ENCODE data around the gene CCDC97. TPM values are rescaled to one million over a fixed set of nuclear protein-coding genes. Genes with fewer than 3 reads are reported as not detected.

Gene CCDC97
- total RNA-seq, 1 experiment from 2014 or later: 39.4 TPM

DNA sequence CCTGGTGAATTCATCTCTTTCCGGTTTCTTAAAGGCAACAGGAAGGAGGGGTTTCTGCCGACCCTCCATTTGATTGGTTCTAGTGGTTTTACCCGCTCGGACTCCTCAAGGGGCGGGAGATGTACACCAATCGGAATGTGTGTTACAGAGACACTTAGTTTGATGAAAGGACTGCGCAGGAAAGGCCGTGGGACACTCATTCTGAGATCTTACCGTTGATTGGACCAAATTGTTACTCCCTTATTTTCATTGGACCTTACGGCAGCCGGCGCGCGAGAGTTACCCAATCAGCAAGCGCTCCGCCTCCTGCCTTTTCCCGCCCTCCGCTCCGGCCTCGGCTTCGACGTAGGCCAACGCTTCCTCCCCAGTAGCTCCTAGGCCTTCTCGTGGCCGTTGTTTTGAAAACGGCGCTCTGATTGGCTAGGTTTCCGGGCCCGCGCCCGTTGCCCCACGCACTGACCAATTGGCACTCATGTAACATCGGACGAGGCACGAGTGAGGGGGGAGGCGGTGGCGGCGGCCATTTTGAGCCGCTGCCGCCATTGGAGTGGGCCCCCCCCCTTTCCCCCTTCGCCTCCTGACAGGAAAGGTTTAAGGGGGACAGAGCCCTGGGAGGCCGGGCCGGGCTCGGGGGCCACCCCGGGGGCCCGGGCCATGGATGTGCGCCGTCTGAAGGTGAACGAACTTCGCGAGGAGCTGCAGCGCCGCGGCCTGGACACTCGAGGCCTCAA is 46.0 kb upstream of the CCDC97 start, which contains the start of gene HNRNPUL1:
HNRNPUL1 (plus strand) TSS at position 523 of the 731 bp plus-strand sequence; CDS start at position 655, 132 bp downstream.
- Histone ChIP-seq H3K9me3 (ENCODE audit: control insufficient read depth, low read depth, low read length) (no peaks in the 10 kb centered on the region), H2BK20ac (ENCODE audit: low read depth, low read length, poor library complexity, severe bottlenecking) (no peak within 1 kb of the TSS), H2BK12ac (ENCODE audit: insufficient read length, low read depth, low read length) (peak within 1 kb of the TSS; percentile 42), H3K56ac (ENCODE audit: insufficient read length, low read depth, low read length) (peak within 1 kb of the TSS; percentile 89), H4K20me1 (ENCODE audit: control insufficient read depth, insufficient read depth, insufficient read length) (no peaks in the 10 kb centered on the region), H4K8ac (replicated peaks; ENCODE audit: insufficient read length, low read depth, low read length) (no peak within 1 kb of the TSS), H3K14ac (ENCODE audit: insufficient read depth, low read length) (peak within 1 kb of the TSS; percentile 99), H2BK15ac (ENCODE audit: low read depth, low read length) (no peak within 1 kb of the TSS; the same call in 1 of the 2 replicates), H3K79me2 (ENCODE audit: insufficient read depth, low read length) (peaks cover 28% of the 10 kb centered on the region), H3K23me2 (ENCODE audit: insufficient read length, low read depth, low read length, poor library complexity, severe bottlenecking) (peaks cover 18% of the 10 kb centered on the region), H2AFZ (ENCODE audit: low read length) (no peak within 1 kb of the TSS), H2AK5ac (ENCODE audit: insufficient read length, low read length) (no peak within 1 kb of the TSS), H3K23ac (ENCODE audit: insufficient read length, low read depth, low read length) (no peak within 1 kb of the TSS), H2BK120ac (ENCODE audit: low read depth, low read length, poor library complexity, severe bottlenecking) (peak within 1 kb of the TSS; percentile 83), H4K91ac (ENCODE audit: insufficient read length, low read depth, low read length) (peak within 1 kb of the TSS; percentile 100), H3K4me1 (ENCODE audit: insufficient read depth, low read length) (no peaks in the 10 kb centered on the region), H3K4ac (ENCODE audit: low read depth, low read length) (peak within 1 kb of the TSS; percentile 99), H3K27me3 (ENCODE audit: insufficient read depth, low read length) (no peaks in the 10 kb centered on the region), H3K9ac (ENCODE audit: extremely low read depth, insufficient read length, low read length) (peak within 1 kb of the TSS; percentile 94), H3K27ac (ENCODE audit: insufficient read length, low read depth, low read length) (peak within 1 kb of the TSS; percentile 98), H3K4me2 (ENCODE audit: insufficient read depth, insufficient read length, low read length) (peak within 1 kb of the TSS; percentile 95), H2BK5ac (ENCODE audit: insufficient read length, low read length) (peak within 1 kb of the TSS; percentile 92), H3T11ph (ENCODE audit: low read length) (peak within 1 kb of the TSS; percentile 78), H3K79me1 (ENCODE audit: insufficient read depth, low read depth, low read length, poor library complexity, severe bottlenecking) (peaks cover 6% of the 10 kb centered on the region), H3K18ac (ENCODE audit: insufficient read length, low read depth, low read length) (peak within 1 kb of the TSS; percentile 95), H4K5ac (ENCODE audit: insufficient read length, low read depth, low read length) (peak within 1 kb of the TSS; percentile 73)
- peak; percentile 99 for DNase-seq
- peak; percentile 50 for TF ChIP-seq CTCF (conservative IDR thresholded peaks at IDR 0.05)
- H3K9me3 Mint-ChIP-seq: peaks cover 0 to 4% of the 10 kb centered on the region in 2 experiments; a peak in 2 of 5 replicates
- H3K27ac Mint-ChIP-seq: peak within 1 kb of the TSS; percentile 99 to 100 (median 100)
- H3K4me1 Mint-ChIP-seq: peaks cover 30% of the 10 kb centered on the region in 2 experiments
- H3K4me3 Mint-ChIP-seq: peak within 1 kb of the TSS; percentile 99 to 100
- no CpG with 5 or more reads among the region's 55 CpGs for WGBS (ENCODE audit: extremely low coverage, insufficient read length, low lambda C conversion rate)
- H3K36me3 Mint-ChIP-seq (ENCODE audit: insufficient read depth in 1 of 3, low read depth in 3 of 3): peaks cover 19 to 55% (median 43%) of the 10 kb centered on the region in 3 experiments
- peaks cover 1% of the 10 kb centered on the region; the same call in 1 of the 2 replicates for H3K27me3 Mint-ChIP-seq (ENCODE audit: low read depth)

All from H9 (cell line).